ENCODE measurements around the gene APBA2. TPM values are rescaled to one million over a fixed set of nuclear protein-coding genes. Genes with fewer than 3 reads are reported as not detected.
"Not testable (repeated sequence)": the region's sequence is repeated elsewhere in the genome, so short reads cannot be mapped to it uniquely, and the experiment has no call there.

APBA2 gene
- polyA plus RNA-seq, 1 donor, result 3.5 TPM

DNA sequence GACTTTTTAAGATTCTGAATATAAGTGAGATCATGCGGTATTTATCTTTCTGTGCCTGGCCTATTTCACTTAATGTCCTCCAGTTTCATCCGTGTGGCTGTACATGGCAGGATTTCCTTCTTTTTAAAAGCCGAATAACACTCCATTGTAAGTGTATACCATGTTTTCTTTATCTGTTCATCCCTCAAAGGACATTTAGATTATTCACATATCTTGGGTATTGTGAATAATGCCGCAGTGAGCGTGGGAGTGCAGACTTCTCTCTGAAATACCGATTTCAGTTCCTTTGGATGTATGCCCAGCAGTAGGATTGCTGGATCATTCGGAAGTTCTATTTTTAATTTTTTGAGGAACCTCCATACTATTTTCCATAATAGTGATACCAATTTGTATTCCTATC, 136.1 kb downstream of the APBA2 start:
- WGBS (ENCODE audit: insufficient coverage, low lambda C conversion rate), result 88% methylated on average over 2 of the region's 7 CpGs

GRCh38 chr15:29024662-29025061, 138.9 kb downstream of the APBA2 start:
- Histone ChIP-seq H3K27ac (ENCODE audit: low read length) (no peak overlapping the region), H3K27me3 (ENCODE audit: control insufficient read depth, insufficient read depth, low read length) (no peaks in the 10 kb centered on the region), H3K4me1 (ENCODE audit: control insufficient read depth, insufficient read depth, low read length) (no peaks in the 10 kb centered on the region), H3K36me3 (ENCODE audit: control insufficient read depth, insufficient read depth, low read length) (no peaks in the 10 kb centered on the region), H3K4me3 (ENCODE audit: low read length) (no peak overlapping the region), H3K9me3 (ENCODE audit: control insufficient read depth, low read depth, low read length) (peaks cover 1% of the 10 kb centered on the region)
- DNase-seq, result no peak
- WGBS (ENCODE audit: insufficient coverage, low lambda C conversion rate), result no CpG with 5 or more reads among the region's 5 CpGs

More for the DNA sequence above, 136.1 kb downstream of the APBA2 start:
- Histone ChIP-seq H3K4me1 (ENCODE audit: control insufficient read depth, insufficient read depth, low read length) (no peaks in the 10 kb centered on the region), H3K27ac (ENCODE audit: low read length) (no peak overlapping the region), H3K27me3 (ENCODE audit: control insufficient read depth, insufficient read depth, low read length) (no peaks in the 10 kb centered on the region), H3K9me3 (ENCODE audit: control insufficient read depth, low read depth, low read length) (no peaks in the 10 kb centered on the region), H3K36me3 (ENCODE audit: control insufficient read depth, insufficient read depth, low read length) (no peaks in the 10 kb centered on the region), H3K4me3 (ENCODE audit: low read length) (no peak overlapping the region)
- DNase-seq, result no peak

DNA sequence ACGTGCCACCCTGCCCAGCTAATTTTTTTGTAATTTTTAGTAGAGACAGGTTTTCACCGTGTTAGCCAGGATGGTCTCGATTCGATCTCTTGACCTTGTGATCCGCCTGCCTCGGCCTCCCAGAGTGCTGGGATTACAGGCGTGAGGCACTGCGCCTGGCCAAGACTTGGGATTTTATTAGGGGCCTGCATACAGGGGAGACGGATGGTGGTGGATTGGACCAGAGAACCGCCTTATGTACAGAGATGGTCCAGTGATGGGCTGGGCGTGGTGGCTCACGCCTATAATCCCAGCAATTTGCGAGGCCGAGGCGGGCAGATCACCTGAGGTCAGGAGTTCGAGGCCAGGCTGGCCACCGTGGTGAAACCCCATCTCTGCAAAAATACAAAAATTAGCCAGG, 139.6 kb downstream of the APBA2 start:
- not testable (repeated sequence) for H3K36me3 ChIP-seq (ENCODE audit: control insufficient read depth, insufficient read depth, low read length); H3K9me3 ChIP-seq (ENCODE audit: control insufficient read depth, low read depth, low read length); DNase-seq; H3K4me3 ChIP-seq (ENCODE audit: low read length); H3K27me3 ChIP-seq (ENCODE audit: control insufficient read depth, insufficient read depth, low read length); H3K27ac ChIP-seq (ENCODE audit: low read length); H3K4me1 ChIP-seq (ENCODE audit: control insufficient read depth, insufficient read depth, low read length)
- no CpG with 5 or more reads among the region's 17 CpGs for WGBS (ENCODE audit: insufficient coverage, low lambda C conversion rate)

DNA sequence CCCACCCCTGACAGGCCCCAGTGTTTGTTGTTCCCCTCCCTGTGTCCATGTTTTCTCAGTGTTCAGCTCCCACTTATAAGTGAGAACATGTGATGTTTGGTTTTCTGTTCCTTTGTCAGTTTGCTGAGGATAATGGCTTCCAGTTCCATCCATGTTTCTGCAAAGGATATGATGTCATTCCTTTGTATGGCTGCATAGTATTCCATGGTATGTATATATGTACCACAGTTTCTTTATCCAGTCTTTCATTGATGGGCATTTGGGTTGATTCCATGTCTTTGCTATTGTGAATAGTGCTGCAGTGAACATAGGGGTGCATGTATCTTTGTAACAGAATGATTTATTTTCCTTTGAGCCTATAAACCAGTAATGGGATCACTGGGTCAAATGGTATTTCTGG, 142.4 kb downstream of the APBA2 start:
- not testable (repeated sequence) for H3K9me3 ChIP-seq (ENCODE audit: control insufficient read depth, low read depth, low read length); H3K4me1 ChIP-seq (ENCODE audit: control insufficient read depth, insufficient read depth, low read length); DNase-seq; H3K36me3 ChIP-seq (ENCODE audit: control insufficient read depth, insufficient read depth, low read length); H3K4me3 ChIP-seq (ENCODE audit: low read length); H3K27ac ChIP-seq (ENCODE audit: low read length); H3K27me3 ChIP-seq (ENCODE audit: control insufficient read depth, insufficient read depth, low read length)

GRCh38 chr15:29029651-29030195, 143.9 kb downstream of the APBA2 start:
- H3K36me3 ChIP-seq (ENCODE audit: control insufficient read depth, insufficient read depth, low read length), result no peaks in the 10 kb centered on the region
- H3K27me3 ChIP-seq (ENCODE audit: control insufficient read depth, insufficient read depth, low read length), result no peaks in the 10 kb centered on the region
- no peak overlapping the region for H3K4me3 ChIP-seq (ENCODE audit: low read length)
- H3K27ac ChIP-seq (ENCODE audit: low read length), result no peak overlapping the region
- H3K4me1 ChIP-seq (ENCODE audit: control insufficient read depth, insufficient read depth, low read length), result no peaks in the 10 kb centered on the region
- WGBS (ENCODE audit: insufficient coverage, low lambda C conversion rate), result no CpG with 5 or more reads among the region's 17 CpGs
- peaks cover 4% of the 10 kb centered on the region for H3K9me3 ChIP-seq (ENCODE audit: control insufficient read depth, low read depth, low read length)
- no peak for DNase-seq

DNA sequence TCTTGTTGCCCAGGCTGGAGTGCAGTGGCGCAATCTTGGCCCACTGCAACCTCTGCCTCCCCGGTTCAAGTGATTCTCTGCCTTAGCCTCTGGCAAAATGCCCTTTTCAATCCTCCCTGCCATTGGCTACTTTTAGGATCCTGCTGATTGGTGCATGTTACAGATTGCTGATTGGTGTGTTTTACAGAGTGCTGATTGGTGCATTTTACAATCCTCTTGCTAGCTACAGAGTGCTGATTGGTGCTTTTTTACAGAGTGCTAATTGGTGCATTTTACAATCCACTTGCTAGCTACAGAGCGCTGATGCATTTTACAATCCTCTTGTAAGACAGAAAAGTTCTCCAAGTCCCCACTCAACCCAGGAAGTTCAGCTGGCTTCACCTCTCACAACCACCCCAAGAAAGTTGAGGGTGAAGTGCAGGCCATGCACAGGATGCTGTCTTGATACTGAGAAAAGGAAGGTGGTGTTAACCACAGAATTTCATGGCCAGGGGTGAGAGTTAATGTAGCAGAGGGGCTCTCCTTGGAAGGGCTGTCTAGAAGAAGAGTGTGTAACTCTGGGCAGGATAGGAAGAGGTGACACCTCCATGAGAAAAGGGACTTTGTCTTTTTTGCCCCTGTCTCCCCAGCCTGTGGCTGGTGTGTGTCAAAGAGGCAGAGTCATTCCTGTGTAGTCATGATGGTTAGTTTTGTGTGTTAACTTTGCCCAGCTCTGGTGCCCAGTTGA, 145.9 kb downstream of the APBA2 start:
- Histone ChIP-seq H3K27ac (ENCODE audit: low read length) (no peak overlapping the region), H3K27me3 (ENCODE audit: control insufficient read depth, insufficient read depth, low read length) (no peaks in the 10 kb centered on the region), H3K4me3 (ENCODE audit: low read length) (no peak overlapping the region), H3K36me3 (ENCODE audit: control insufficient read depth, insufficient read depth, low read length) (no peaks in the 10 kb centered on the region), H3K4me1 (ENCODE audit: control insufficient read depth, insufficient read depth, low read length) (no peaks in the 10 kb centered on the region), H3K9me3 (ENCODE audit: control insufficient read depth, low read depth, low read length) (peaks cover 4% of the 10 kb centered on the region)
- DNase-seq, result no peak
- no CpG with 5 or more reads among the region's 3 CpGs for WGBS (ENCODE audit: insufficient coverage, low lambda C conversion rate)

- no CpG with 5 or more reads among the region's 4 CpGs for WGBS (ENCODE audit: insufficient coverage, low lambda C conversion rate)
- Histone ChIP-seq H3K27ac (ENCODE audit: low read length) (no peak overlapping the region), H3K27me3 (ENCODE audit: control insufficient read depth, insufficient read depth, low read length) (no peaks in the 10 kb centered on the region), H3K9me3 (ENCODE audit: control insufficient read depth, low read depth, low read length) (peaks cover 4% of the 10 kb centered on the region), H3K4me3 (ENCODE audit: low read length) (no peak overlapping the region), H3K36me3 (ENCODE audit: control insufficient read depth, insufficient read depth, low read length) (no peaks in the 10 kb centered on the region), H3K4me1 (ENCODE audit: control insufficient read depth, insufficient read depth, low read length) (no peaks in the 10 kb centered on the region)
- DNase-seq, result no peak
These were observed 146.5 kb downstream of the APBA2 start for GRCh38 chr15:29032229-29032625.

DNA sequence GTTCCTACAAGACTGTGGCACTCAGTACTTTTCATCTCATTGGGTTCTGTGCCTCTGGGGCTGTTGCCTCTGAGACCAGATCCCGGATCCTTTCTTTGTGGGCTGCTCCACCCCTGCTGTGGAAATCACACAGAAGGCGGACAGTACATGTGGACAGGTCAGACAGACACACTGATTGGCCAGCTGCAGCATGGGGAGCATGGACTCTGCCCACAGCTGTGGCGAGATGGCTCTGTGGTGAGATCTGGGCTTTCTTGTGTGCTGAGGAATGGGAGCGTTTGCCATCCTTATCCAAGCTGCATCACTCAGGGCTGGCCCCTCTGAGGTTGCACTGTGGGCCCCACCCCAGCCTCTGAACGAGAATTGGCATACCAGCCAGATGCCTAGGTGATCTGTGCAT, 147.0 kb downstream of the APBA2 start:
- no peak overlapping the region for H3K4me3 ChIP-seq (ENCODE audit: low read length)
- H3K27me3 ChIP-seq (ENCODE audit: control insufficient read depth, insufficient read depth, low read length), result no peaks in the 10 kb centered on the region
- H3K36me3 ChIP-seq (ENCODE audit: control insufficient read depth, insufficient read depth, low read length), result no peaks in the 10 kb centered on the region
- WGBS (ENCODE audit: insufficient coverage, low lambda C conversion rate), result no CpG with 5 or more reads among the region's 5 CpGs
- peaks cover 4% of the 10 kb centered on the region for H3K9me3 ChIP-seq (ENCODE audit: control insufficient read depth, low read depth, low read length)
- DNase-seq, result no peak
- H3K27ac ChIP-seq (ENCODE audit: low read length), result no peak overlapping the region
- H3K4me1 ChIP-seq (ENCODE audit: control insufficient read depth, insufficient read depth, low read length), result no peaks in the 10 kb centered on the region

DNA sequence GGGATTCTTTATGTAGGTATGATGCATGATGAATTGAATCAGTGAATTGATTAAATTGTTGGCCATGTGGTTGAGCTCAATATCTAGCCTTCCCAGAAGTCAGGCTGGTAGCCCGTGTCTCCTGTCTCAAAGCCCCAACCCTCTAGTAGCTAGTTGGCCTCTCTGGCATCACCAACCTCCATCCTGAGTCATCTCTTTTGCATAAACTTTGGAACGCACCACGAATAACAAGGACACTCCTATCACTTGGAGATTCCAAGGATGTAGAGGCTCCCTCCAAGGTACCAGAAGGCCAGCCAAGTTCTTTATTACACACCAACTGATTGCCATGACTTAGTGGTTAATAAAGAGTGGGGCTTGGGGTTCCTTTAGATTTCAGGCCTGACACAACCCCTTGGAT, 148.4 kb downstream of the APBA2 start:
- Histone ChIP-seq H3K27me3 (ENCODE audit: control insufficient read depth, insufficient read depth, low read length) (no peaks in the 10 kb centered on the region), H3K27ac (ENCODE audit: low read length) (no peak overlapping the region), H3K9me3 (ENCODE audit: control insufficient read depth, low read depth, low read length) (peaks cover 4% of the 10 kb centered on the region), H3K36me3 (ENCODE audit: control insufficient read depth, insufficient read depth, low read length) (no peaks in the 10 kb centered on the region), H3K4me3 (ENCODE audit: low read length) (no peak overlapping the region), H3K4me1 (ENCODE audit: control insufficient read depth, insufficient read depth, low read length) (no peaks in the 10 kb centered on the region)
- WGBS (ENCODE audit: insufficient coverage, low lambda C conversion rate), result no CpG with 5 or more reads among the region's 3 CpGs
- no peak for DNase-seq

DNA sequence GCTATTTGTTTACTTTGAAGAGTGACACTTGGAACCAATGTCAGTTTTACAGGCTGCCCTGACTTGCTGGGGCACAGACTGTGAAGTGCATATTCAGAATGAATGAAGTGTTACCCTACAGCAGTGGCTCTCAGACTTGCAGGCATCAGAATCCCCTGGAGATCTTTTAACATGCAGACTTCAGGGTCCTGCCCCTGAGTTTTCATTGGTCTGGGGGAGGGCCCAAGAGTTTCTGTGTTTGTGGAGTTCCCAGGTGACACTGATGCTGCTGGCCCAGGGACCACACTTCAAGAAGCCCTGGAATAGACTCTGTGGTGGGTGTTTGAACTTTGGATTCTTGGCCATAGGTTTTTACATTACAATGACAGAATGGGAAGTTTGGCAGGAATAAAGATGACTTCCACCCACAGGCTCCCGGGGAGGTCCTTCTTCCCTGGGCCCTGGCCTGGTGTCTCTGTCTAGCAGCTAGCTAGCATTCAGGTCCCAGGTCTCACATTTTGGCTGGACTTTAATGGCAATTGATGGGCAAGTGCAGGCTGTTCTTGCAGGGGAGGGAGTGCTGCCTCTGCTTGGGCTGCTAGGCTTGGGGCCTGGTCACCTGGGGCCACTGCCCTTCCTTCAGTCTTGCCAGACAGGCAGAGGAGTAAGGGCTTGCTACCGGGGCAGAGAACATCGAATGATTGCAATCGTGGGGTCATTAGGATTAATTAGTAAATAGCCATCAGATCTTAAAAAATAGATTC, 149.0 kb downstream of the APBA2 start:
- Histone ChIP-seq H3K4me1 (ENCODE audit: control insufficient read depth, insufficient read depth, low read length) (no peaks in the 10 kb centered on the region), H3K27ac (ENCODE audit: low read length) (no peak overlapping the region), H3K4me3 (ENCODE audit: low read length) (no peak overlapping the region), H3K36me3 (ENCODE audit: control insufficient read depth, insufficient read depth, low read length) (no peaks in the 10 kb centered on the region), H3K27me3 (ENCODE audit: control insufficient read depth, insufficient read depth, low read length) (no peaks in the 10 kb centered on the region), H3K9me3 (ENCODE audit: control insufficient read depth, low read depth, low read length) (peaks cover 2% of the 10 kb centered on the region)
- DNase-seq, result no peak
- 92% methylated on average over 2 of the region's 4 CpGs for WGBS (ENCODE audit: insufficient coverage, low lambda C conversion rate)
